Right renal pelvis (tissue), 4 donors: ENCODE results near the gene CXCL1. TPM values are rescaled to one million over a fixed set of nuclear protein-coding genes. Genes with fewer than 3 reads are reported as not detected.

Experiments used
- DNase-seq, 4 donors: peaks; one replicate each; pipeline ENCODE4 v3.0.0-alpha.2; 2013; ENCODE audit warnings: low read depth in 4 of 4, low spot score in 3 of 4, missing footprints in 1 of 4
- polyA plus RNA-seq, 4 donors: library from polyadenylated mRNA; unstranded; fragments of 120-200 nt; gene quantifications; one replicate each; pipeline ENCODE4 v1.2.1, GENCODE V29; 2013; ENCODE audit not compliant: insufficient read length in 4 of 4

Gene CXCL1
- polyA plus RNA-seq, 4 donors: 0.39 to 0.91 (median 0.68) TPM

DNA sequence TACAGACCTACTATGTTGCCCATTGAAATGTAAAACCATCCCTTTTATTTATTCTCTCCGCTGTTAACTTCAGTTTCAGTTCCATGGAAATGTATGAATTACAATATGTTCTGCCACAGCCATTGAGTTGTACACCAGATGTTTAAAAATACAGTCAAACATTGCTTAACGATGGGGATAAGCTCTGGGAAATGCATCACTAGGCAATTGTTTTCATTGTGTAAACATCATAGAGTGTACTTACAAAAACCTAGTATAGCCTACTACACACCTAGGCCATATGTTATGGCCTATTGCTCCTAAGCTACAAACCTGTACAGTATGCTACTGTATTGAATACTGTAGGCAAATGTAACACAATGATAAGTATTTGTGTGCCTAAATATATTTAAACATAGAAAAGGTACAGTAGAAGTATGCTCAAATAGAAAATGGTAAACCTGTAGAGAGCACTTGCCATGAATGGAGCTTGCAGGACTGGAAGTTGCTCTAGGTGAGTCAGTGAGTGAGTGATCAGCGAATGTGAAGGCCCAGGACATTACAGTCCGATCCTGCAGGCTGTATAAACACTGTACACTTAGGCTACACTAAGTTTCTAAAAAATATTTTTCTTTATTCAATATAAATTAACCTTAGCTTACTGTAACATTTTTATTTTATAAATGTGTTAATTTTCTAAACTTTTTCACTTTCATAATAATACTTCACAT, 18.8 kb upstream of the CXCL1 start:
- no peak for DNase-seq

DNA sequence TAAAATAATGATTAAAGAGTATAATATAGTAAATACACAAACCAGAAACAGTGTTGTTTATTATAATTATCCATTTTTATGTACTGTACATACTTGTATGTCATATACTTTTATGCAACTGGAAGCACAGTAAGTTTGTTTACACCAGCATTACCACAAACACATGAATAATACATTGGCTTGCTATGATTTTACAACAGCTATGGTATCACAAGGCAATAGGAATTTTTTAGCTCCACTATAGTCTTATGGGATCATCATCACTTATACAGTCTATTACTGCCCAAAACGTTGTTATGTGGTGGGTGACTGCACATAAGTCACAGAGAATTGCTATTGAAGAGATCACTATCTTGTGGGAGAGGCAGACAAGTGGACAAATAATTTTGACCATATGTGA, 17.9 kb upstream of the CXCL1 start:
- no peak for DNase-seq

DNA sequence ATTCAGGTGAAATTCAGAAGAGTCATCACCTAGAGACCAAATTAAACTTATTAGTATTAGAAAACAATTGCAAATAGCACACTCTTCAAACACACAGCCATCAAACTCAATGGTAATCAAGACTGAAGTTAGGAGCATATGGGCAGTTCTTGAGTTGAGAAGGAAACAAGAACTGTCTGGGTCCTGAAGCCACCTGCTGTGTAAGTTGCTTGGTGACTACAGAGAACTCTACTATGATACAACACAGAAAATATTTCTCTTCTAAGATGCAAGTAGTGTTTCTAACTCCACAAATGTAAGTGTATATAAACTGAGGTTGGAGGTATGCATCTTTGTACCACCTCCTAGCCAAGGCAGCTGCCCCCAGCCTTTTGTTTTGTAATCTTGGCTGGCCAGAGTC, 16.4 kb upstream of the CXCL1 start:
- DNase-seq: no peak

DNA sequence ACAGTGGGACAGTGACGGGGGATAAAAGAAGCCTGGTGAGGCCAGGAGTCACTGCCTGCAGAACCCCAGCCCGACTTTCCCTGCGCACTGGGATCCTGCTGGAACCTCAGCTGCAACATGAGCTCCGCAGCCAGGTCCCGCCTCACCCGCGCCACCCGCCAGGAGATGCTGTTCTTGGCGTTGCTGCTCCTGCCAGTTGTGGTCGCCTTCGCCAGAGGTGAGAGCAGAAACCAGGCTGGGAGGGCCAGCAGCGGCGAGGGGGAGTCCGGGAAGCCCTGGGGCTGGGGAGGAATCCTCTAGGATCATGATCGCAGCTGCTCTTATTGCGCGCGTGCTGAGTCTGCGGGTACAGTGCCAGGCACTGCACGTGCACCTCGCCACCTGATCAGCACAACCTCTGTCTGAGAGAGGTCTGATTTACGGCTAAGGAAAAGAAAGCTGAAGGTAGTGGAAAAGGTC, 15.9 kb upstream of the CXCL1 start, which contains the start of gene PF4V1:
Gene PF4V1 (plus strand): TSS at position 51 of the 459 bp plus-strand sequence. CDS start 67 bp downstream, at position 118.
- DNase-seq: no peak

DNA sequence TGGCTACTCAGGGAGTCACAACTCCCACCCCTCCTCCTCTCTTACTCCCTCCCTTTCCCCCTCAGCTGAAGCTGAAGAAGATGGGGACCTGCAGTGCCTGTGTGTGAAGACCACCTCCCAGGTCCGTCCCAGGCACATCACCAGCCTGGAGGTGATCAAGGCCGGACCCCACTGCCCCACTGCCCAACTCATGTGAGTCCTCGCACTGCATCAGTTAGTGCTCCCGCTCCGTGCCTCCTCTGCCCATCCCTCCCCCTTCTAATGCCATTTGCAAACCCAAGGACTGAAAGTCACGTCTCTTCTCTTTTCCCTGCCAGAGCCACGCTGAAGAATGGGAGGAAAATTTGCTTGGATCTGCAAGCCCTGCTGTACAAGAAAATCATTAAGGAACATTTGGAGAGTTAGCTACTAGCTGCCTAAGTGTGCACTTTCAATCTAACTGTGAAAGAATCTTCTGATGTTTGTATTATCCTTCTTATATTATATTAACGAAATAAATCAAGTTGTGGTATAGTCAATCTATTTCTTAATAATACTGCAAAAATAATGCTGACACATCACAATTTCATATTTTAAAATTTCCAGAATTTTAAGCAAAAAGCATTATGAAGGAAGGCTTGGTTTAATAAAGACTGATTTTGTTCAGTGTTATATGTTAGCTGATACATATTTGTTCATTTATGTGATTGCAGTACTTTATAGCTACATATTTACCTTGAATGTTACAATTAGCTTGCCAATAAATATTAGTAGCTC, 15.3 kb upstream of the CXCL1 start:
- no peak for DNase-seq

DNA sequence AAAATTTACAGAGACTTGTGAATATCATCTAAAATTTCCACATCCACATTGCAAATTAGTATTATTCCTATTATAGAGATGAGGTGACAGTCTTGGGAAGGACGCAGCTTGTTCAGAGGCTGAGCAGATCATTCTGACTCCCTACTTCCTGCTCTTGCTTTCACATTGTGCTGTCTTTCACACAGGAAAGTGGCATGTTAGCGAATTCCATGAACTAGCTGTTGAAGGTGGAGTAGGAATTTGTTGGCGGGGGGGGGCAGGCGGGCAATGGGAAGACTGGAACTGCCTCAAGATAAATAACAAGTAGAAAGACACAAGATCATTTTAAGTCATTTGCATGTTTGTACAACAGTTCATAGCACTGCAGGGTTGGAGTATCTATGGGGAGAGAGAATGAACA, 13.8 kb upstream of the CXCL1 start:
- no peak for DNase-seq

DNA sequence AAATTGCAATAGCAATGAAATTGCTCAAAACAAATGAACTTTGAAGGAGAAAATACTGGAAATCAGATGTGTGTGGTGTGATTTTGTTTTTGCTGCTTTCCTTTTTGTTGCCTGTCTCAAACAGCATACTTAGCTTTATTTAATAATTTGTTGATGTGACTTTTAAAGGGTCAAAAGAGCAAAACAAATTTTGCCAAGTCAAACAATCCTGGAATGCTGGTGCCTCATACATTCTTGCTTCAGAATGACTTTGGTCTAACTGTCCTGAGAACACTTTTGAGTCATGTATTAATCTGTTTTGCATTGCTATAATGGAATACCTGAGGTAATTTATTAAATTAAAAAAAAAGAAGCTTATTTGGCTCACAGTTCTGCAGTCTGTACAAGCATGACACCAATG, 12.7 kb upstream of the CXCL1 start:
- DNase-seq: no peak

DNA sequence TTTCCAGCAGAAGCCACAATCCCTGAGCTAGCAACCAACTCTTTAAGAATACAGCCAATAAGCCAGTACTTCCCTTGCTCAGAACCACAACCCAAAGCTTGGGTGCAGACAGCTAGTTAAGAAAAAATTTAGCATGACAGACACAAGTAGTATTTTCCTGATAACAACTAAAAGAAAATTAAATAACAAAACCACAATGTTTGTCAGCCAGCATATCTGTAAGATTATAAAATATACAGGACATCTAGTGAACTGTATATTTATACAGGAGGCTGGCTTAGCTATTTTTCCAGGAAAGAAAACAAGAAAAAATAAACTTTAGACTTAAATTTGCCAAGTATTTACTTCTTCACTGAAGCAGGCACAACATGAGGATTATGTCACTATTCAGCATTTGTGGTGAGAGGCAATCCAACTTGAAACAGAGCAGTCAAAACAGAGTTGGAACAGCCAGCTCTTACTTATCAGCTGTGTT, 9.5 kb upstream of the CXCL1 start:
- no peak for DNase-seq

DNA sequence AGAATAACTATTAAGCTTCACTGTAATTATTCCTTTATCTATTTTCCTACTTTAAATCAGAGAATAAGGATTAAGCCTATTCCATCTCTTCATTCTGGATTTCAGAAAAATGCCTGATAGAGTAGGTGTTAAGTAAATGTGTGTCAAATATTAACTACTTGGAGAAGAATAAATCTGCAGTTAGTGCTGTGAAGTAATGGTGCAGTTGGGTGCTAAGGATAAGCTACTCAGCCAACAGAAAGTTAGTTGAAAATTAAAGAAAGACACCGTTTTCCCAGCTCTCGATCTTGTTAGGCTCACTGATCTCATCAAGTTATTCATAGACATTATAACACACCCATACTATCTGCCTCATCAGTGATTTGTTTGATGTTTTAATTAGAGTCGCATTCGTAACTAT, 9.0 kb upstream of the CXCL1 start:
- DNase-seq: no peak

DNA sequence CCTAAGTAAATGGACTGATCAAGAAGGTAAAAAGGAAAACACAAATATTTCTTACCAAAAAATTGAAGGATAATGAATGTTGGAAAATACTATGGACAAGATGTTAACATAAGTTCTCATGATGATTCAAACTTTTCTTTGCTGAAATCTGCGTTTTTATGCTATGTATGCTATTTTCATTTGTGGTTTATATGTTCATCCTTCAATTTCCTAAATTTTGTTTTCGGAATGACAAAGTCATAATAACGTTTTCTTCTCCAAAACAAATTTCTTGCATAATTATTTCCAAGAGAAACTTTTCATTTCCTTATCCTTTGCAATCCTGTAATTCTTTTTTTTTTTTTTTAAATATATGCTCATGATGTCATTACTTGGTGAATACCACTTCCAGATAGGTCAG, 8.3 kb upstream of the CXCL1 start:
- no peak for DNase-seq

DNA sequence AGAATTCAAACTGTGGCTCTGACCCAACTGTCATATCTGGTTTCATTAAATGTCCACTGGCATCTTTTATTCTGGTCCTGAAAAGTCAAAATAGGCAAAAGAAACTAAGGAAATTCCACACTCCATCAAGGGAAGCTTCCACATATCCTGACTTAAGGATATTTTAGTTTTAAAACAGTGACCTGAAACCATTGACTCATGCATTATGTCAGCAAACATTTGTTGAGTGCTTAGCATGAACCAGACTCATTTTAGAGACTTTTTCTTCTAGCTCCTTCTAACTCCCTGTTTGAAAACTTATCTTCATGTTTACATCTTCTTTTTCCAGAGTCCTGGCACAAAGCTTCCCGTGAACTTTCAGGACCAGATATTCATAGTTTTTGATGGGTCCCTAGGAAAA, 6.9 kb upstream of the CXCL1 start:
- DNase-seq: no peak

DNA sequence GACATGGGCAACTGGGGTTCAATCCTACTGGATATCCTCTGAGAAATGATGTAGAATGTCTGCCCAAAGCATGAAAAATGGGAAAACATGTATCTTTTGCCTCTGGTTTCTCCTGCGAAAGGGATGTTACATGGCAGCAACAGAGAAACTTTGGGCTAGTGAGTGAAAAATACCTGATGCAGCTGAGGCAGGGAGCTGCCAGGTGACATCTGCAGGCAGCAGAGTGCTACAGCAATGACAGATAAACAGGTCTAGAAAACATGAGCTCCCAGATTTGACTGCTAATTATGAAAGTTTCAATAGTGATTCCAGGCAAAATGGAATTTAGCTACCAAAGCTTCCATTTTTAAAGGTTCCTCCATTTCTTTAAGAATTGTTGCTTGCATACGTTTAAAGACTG, 4.8 kb upstream of the CXCL1 start:
- no peak for DNase-seq

DNA sequence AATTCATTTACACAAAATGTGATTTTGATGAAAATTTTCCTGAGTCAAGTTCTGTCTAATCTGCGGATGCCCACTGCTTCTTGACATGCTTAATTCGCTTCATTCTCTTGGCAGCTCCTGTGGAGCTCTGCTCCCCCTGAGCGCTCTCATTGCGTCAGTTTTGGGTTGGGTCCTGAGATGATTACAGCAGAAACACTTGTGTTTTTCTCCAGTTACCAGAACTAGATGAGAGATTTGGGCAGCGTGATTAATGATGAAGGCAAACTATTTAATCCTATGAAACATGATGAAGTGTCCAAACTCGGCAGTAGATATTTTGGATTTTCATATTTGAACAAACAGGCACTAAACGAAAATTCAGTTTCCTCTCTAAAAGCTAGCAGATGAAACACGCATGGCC, 4.2 kb upstream of the CXCL1 start:
- DNase-seq: no peak

DNA sequence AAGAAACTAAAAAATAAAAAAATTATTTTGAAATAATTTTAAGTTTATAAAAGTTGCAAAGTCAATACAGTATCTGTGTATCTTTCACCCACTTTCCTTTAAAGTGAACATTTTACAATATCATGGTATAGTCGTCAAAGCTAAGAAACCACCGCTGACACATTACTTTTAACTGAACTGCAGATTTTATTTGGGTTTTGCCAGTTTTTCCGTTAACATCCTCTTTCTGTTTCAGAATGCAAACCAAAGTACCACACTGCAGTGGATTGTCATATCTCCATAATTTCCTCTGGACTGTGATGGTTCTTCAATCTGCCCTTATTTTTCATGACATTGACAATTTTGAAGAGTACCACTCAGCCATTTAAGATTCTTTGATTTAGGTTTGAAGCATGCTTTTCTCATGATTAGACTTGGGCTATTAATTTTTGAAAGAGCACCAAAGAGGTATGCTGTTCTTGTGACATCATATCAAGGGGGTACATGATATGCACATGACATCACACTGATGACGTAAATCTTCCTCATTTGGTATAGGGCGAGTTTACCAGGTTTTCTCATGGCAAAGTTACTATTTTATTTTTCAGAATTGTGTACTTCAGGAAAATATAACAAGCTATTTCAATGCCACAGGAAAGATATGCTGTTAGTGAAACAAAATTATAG, 3.6 kb upstream of the CXCL1 start:
- no peak for DNase-seq

DNA sequence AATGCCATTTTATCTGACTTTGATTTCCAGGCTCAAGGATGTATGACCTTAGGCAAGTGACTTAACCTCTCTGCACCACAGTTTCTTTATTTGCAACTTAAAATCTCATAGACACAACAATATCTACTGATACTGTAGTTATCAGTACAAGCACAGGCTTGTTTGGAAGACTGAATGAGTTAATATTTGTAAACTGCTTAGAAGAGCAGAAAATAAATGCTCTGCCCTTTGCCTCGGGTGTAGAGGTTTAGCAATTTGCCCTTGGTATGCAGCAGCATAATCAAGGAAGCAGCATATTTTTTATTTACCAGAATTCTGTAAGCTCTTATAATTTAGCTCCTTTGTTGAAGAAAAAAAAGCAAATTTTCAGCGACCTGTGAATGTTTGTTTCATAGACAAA, 2.9 kb upstream of the CXCL1 start:
- no peak for DNase-seq

DNA sequence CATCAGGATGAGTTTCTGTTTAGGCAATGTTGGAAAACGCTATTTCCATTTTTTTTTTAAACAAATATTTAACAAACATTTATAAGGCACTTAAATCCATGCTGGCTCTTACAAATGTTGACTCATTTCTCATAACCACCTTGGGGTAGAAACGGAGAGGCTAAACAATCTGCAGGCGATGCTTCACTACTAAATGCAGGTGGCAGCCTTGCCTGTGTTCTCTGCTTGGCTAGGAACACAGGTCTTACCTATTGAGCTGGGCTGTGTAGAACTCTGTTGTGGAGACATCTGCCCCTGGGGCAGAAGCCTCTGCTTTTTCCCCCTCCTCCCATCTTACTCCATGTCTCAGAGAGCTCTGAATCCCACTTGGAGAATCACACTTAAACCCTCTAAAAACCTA, 1.4 kb upstream of the CXCL1 start:
- DNase-seq: no peak

DNA sequence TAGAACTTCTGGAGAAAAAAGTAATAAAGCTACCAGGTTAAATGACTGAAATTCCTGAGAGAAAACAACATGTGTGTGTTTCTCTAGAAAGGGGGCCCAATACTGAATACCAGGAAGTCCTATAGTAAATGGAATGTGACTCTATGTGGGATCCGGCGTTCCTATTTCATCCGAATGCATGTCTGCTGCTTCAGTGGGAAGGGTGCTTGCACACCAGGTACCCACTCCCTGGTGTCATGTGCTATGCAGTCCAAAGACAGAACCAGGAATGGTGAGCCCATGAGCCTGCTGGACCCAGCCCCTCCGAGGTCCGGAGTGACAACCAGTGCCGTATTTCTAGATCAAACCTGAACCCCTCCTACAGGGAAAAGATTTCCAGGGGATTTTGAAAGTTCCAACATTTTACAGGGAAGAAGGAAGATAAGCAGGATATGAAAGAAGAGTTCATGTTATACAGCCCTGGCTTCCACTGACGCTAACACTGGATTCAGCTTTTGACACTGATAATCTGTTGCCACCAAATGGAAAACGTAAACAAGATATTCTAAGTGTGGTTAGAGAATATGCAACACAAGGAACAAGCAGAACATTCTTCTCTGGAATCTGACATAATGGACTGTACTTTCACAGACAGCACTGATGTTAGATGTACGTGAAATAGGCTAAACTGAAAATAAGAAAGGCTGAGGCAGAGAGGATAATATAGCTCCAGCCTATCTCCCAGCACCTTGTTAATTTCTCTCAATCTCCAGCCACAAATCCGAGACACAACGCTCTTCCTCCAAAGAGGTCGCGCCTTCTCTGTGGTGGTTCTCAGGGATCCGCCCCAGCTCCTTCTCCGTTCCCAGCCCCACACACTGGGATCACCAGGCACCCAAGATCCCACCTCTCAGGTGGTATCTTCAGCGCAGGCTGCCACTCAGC, 725 bp upstream of the CXCL1 start:
- no peak for DNase-seq

DNA sequence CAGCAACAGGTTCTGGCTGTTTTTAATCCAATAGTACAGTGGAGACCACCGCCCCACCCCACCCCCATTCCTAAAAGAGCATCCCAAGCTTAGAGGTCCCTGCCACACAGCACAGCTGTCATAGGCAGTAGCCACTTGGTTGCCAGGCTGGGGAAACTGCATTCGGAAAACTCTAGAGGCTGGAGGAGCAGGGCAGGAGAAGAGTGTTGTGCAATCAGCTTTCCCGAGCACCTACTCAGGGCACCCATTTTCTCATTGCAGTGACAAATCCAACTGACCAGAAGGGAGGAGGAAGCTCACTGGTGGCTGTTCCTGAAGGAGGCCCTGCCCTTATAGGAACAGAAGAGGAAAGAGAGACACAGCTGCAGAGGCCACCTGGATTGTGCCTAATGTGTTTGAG, 1.1 kb downstream of the CXCL1 start:
- DNase-seq: no peak

DNA sequence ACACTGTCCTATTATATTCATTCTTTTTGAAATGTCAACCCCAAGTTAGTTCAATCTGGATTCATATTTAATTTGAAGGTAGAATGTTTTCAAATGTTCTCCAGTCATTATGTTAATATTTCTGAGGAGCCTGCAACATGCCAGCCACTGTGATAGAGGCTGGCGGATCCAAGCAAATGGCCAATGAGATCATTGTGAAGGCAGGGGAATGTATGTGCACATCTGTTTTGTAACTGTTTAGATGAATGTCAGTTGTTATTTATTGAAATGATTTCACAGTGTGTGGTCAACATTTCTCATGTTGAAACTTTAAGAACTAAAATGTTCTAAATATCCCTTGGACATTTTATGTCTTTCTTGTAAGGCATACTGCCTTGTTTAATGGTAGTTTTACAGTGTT, 1.6 kb downstream of the CXCL1 start:
- DNase-seq: no peak

DNA sequence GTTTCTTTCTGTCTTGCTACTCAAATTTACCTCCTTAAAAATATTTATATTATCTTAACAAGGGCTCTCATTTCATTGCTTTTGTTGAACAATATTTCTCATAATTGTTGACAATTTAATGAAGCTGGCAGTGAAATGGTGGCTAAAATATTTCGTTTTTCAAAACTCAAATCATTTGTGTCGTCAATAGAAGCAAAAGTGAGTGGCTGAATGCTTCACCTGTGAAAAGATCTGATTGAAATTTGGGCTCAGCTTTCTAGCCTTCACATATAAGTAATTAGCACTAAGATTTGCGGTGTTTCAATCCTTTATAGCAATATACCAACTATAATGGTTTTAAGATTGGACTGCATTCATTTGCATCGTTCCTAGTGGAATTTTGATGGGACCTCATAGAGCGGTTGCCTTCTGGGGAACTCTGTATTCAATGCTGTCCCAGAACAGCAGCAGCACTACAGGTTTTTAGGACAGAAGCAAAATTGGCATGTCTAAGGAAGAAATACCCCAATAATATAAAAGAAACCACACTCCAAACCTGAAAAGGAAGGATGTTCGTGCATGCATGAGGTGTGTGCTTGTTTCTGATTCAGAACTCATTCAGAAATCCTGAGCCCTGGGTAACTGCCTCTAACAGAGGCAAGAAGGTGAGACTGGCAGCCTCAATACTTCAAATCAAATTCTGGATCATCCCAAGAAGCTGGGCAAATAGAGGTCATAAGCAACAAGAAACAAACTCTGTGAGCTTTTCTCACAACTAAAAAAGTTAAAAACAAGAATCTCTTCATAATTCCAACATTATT, 2.5 kb downstream of the CXCL1 start:
- DNase-seq: no peak
